Measurements from ENCODE around the gene EPB41L5.
A peak's percentile ranks its signal among the peaks of the same experiment; 100 is the strongest.

Gene EPB41L5

DNA sequence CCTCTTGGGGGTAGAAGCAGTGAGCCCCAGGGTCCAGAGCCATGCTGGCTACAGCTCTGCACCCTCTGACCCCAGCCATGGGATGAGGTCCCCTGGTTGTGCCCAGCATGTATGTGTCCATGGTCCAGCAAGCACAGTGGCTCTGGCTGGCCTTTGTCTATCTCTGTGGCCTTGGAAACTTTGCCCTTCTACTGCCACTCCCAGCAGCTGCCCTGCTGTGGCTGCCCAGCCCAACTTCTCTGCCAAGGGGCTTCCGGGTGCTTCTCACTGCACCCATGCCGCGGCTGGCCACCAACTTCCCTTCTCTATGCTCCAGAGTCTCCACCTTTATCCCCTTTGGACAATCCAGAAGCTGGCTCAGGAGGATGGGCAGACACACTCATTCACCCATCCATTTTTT is 191.5 kb downstream of the EPB41L5 start:
- no peak overlapping the region for H3K4me3 ChIP-seq (replicated peaks; ENCODE audit: low read depth, low read length)
- no peak for TF ChIP-seq CTCF (IDR thresholded peaks at IDR 0.05; ENCODE audit: low read depth, low read length, missing control alignments)
- DNase-seq (ENCODE audit: extremely low read depth, low read depth): no peak

GRCh38 chr2:120204945-120205670 is 192.2 kb downstream of the EPB41L5 start:
- no peak for TF ChIP-seq CTCF (IDR thresholded peaks at IDR 0.05; ENCODE audit: low read depth, low read length, missing control alignments)
- H3K4me3 ChIP-seq (replicated peaks; ENCODE audit: low read depth, low read length): no peak overlapping the region
- DNase-seq (ENCODE audit: extremely low read depth, low read depth): no peak

GRCh38 chr2:120206022-120206581 is 193.2 kb downstream of the EPB41L5 start:
- no peak for DNase-seq (ENCODE audit: extremely low read depth, low read depth)
- TF ChIP-seq CTCF (IDR thresholded peaks at IDR 0.05; ENCODE audit: low read depth, low read length, missing control alignments): peak; percentile 64
- H3K4me3 ChIP-seq (replicated peaks; ENCODE audit: low read depth, low read length): no peak overlapping the region

DNA sequence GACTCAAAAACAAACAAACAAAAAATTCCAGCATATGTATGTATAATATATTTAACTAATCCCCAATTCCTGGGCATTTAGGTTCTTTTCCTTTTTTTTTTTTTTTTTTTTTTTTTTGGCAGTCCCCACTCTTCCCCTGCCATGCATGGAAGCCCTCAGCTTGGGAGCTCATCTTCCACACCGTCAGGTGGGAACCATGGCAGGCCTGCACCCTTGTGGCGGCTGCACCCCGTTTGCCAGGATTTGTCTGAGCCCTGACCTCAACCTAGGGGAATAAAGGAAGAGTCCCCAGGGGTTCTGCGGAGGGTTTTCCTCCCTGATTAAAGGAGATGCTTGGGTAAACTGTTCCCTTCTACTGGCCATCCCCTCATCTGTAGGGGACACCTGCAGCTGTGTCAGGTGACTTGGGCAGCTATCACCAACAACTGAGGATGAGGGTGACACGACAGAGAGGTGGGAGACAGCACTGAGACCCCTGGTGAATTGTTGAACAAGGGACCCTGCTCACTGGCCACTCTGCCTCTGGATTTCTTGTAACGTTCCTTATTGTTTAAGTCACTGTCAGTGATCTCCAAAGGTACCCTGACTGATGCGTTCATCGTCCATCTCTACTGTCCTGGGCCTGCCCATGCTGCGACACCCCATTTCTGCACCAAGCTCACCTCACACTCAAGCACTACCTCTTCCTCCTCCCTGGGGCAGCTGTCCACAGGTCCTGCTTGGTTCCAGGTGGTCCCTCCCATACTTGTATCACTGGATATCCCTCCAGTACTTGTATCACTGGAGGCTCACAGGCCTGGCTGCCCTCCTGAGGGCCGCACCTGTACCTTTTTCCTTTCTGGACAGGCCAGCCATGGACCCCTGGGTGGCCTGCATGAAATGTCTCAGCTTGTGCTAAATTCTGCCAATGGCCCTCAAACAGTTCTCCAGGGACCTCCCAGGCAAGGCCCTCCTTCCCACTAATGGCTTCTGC is 195.8 kb downstream of the EPB41L5 start:
- H3K4me3 ChIP-seq (replicated peaks; ENCODE audit: low read depth, low read length): no peak overlapping the region
- no peak for DNase-seq (ENCODE audit: extremely low read depth, low read depth)
- no peak for TF ChIP-seq CTCF (IDR thresholded peaks at IDR 0.05; ENCODE audit: low read depth, low read length, missing control alignments)

DNA sequence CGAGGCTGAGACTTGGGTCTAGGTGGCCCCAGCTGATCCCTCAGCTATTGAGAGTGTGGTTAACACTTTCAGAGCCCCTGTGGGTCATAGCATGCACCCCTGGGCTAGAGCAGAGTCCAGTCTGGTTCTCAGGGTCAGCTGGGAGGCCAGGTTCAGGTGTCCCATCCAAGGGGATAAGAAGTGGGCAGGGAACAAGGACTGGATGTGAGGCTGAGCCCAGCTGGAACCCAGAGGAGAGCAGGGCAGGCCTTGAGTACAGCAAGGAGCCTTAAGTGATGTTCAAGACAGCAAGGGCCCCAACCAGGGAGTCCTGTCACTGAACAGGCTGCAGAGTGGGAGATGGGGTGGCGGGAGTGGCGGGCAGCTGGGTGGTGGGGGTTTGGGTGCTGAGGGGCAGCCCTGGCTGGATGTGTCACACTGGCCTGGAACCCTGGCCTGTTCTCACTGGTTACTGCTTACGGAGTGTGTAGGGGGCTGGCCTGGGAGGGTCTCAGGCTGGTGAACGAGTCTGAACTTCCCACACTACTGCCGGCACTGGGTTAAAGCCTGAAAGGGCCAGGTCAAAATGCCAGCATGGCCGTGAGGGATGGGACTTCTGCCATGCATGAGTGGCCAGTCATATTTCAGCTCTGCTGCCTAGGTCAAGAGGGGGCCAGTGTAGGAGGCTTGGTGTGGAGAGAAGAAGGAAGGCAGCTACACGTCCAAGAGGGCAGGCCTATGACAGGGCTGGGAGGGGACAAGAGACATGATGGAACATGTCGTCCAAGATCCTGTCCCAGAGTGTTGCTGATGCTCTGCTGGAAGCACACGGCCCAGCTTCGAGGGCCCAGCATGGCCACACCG is 196.8 kb downstream of the EPB41L5 start:
- no peak for TF ChIP-seq CTCF (IDR thresholded peaks at IDR 0.05; ENCODE audit: low read depth, low read length, missing control alignments)
- no peak for DNase-seq (ENCODE audit: extremely low read depth, low read depth)
- H3K4me3 ChIP-seq (replicated peaks; ENCODE audit: low read depth, low read length): no peak overlapping the region

- no peak overlapping the region for H3K4me3 ChIP-seq (replicated peaks; ENCODE audit: low read depth, low read length)
- no peak for TF ChIP-seq CTCF (IDR thresholded peaks at IDR 0.05; ENCODE audit: low read depth, low read length, missing control alignments)
Observed at GRCh38 chr2:120210270-120210693, 197.4 kb downstream of the EPB41L5 start.

More at GRCh38 chr2:120210270-120210693, 197.4 kb downstream of the EPB41L5 start:
- DNase-seq (ENCODE audit: extremely low read depth, low read depth): no peak
